Skin of body (tissue), 2 donors: ENCODE results near the gene ARHGEF12. TPM values are rescaled to one million over a fixed set of nuclear protein-coding genes. Genes with fewer than 3 reads are reported as not detected.

ENCODE experiments used
- DNase-seq: peaks from one replicate; lab custom pipeline; 2025; lab: John Stamatoyannopoulos, UW
- total RNA-seq: library from RNA; depleted of rRNA; stranded (reverse); fragments of >200 nt; gene quantifications from one replicate; pipeline ENCODE4 v1.2.3, GENCODE V29; 2014

Gene ARHGEF12
- total RNA-seq, 1 donor from 2014 or later = 129 TPM

GRCh38 chr11:120424185-120424969 is 88.2 kb downstream of the ARHGEF12 start:
- no peak for DNase-seq

- no peak for DNase-seq
Observed at GRCh38 chr11:120424970-120425332, 88.7 kb downstream of the ARHGEF12 start.

GRCh38 chr11:120425527-120425926 is 89.3 kb downstream of the ARHGEF12 start:
- no peak for DNase-seq

GRCh38 chr11:120430146-120430545 is 93.9 kb downstream of the ARHGEF12 start:
- DNase-seq = no peak

GRCh38 chr11:120431633-120432032 is 95.4 kb downstream of the ARHGEF12 start:
- no peak for DNase-seq

GRCh38 chr11:120432056-120433018 is 96.1 kb downstream of the ARHGEF12 start:
- DNase-seq = no peak

- no peak for DNase-seq
Observed at GRCh38 chr11:120441592-120441991, 105.4 kb downstream of the ARHGEF12 start.

GRCh38 chr11:120442031-120442430 is 105.8 kb downstream of the ARHGEF12 start:
- DNase-seq = no peak

- no peak for DNase-seq
Observed at GRCh38 chr11:120446802-120447201, 110.6 kb downstream of the ARHGEF12 start.

- DNase-seq = no peak
Observed at GRCh38 chr11:120448240-120448639, 112.0 kb downstream of the ARHGEF12 start.

- no peak for DNase-seq
Observed at GRCh38 chr11:120455487-120455886, 119.3 kb downstream of the ARHGEF12 start.

GRCh38 chr11:120457996-120458395 is 121.8 kb downstream of the ARHGEF12 start:
- DNase-seq = no peak

GRCh38 chr11:120462825-120463224 is 126.6 kb downstream of the ARHGEF12 start:
- no peak for DNase-seq

- no peak for DNase-seq
Observed at GRCh38 chr11:120465921-120466534, 129.8 kb downstream of the ARHGEF12 start.

GRCh38 chr11:120467627-120468026 is 131.4 kb downstream of the ARHGEF12 start:
- no peak for DNase-seq

GRCh38 chr11:120471131-120471530 is 134.9 kb downstream of the ARHGEF12 start:
- no peak for DNase-seq

- DNase-seq = no peak
Observed at GRCh38 chr11:120471994-120472393, 135.8 kb downstream of the ARHGEF12 start.

- DNase-seq = no peak
Observed at GRCh38 chr11:120473503-120473902, 137.3 kb downstream of the ARHGEF12 start.

- no peak for DNase-seq
Observed at GRCh38 chr11:120482149-120482548, 145.9 kb downstream of the ARHGEF12 start.

GRCh38 chr11:120484722-120485121 is 148.5 kb downstream of the ARHGEF12 start:
- no peak for DNase-seq

- no peak for DNase-seq
Observed at GRCh38 chr11:120486138-120486537, 149.9 kb downstream of the ARHGEF12 start.

GRCh38 chr11:120489799-120490198 is 153.6 kb downstream of the ARHGEF12 start:
- no peak for DNase-seq
